Measurements from ENCODE around the gene LRMDA.

DNA sequence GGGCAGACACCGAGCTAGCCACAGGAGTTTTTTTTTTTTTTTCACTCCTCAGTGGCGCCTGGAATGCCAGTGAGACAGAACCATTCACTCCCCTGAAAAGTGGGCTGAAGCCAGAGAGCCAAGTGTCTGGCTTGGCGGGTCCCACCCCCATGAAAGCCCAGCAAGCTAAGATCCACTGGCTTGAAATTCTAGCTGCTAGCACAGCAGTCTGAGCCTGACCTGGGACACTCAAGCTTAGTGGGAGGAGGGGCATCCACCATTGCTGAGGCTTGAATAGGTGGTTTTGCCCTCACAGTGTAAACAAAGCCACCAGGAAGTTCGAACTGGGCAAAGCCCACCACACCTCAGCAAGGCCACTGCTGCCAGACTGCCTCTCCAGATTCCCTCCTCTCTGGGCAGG lies 144.5 kb downstream of the LRMDA start:
- TF ChIP-seq POLR2A (IDR thresholded peaks at IDR 0.05) = no peak
- TF ChIP-seq, protein P1, sequence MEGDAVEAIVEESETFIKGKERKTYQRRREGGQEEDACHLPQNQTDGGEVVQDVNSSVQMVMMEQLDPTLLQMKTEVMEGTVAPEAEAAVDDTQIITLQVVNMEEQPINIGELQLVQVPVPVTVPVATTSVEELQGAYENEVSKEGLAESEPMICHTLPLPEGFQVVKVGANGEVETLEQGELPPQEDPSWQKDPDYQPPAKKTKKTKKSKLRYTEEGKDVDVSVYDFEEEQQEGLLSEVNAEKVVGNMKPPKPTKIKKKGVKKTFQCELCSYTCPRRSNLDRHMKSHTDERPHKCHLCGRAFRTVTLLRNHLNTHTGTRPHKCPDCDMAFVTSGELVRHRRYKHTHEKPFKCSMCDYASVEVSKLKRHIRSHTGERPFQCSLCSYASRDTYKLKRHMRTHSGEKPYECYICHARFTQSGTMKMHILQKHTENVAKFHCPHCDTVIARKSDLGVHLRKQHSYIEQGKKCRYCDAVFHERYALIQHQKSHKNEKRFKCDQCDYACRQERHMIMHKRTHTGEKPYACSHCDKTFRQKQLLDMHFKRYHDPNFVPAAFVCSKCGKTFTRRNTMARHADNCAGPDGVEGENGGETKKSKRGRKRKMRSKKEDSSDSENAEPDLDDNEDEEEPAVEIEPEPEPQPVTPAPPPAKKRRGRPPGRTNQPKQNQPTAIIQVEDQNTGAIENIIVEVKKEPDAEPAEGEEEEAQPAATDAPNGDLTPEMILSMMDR (IDR thresholded peaks at IDR 0.05) = no peak
